Activated gamma-delta T cell (primary cell): ENCODE results near the gene ATXN7L1.

Experiments used
- DNase-seq: peaks from one replicate; lab custom pipeline; 2025; lab: John Stamatoyannopoulos, UW

Gene ATXN7L1

GRCh38 chr7:105778956-105779355, 97.4 kb downstream of the ATXN7L1 start:
- DNase-seq, result no peak

- no peak for DNase-seq
Observed at GRCh38 chr7:105776986-105777910, 99.2 kb downstream of the ATXN7L1 start.

GRCh38 chr7:105776068-105776790, 100.2 kb downstream of the ATXN7L1 start:
- no peak for DNase-seq

GRCh38 chr7:105775580-105775979, 100.8 kb downstream of the ATXN7L1 start:
- DNase-seq, result no peak

GRCh38 chr7:105773030-105773460, 103.4 kb downstream of the ATXN7L1 start:
- DNase-seq, result no peak

GRCh38 chr7:105769901-105770628, 106.3 kb downstream of the ATXN7L1 start:
- DNase-seq, result no peak

- DNase-seq, result no peak
Observed at GRCh38 chr7:105768898-105769507, 107.4 kb downstream of the ATXN7L1 start.

- DNase-seq, result no peak
Observed at GRCh38 chr7:105768117-105768516, 108.3 kb downstream of the ATXN7L1 start.

- no peak for DNase-seq
Observed at GRCh38 chr7:105766421-105767073, 109.9 kb downstream of the ATXN7L1 start.

GRCh38 chr7:105765846-105766245, 110.6 kb downstream of the ATXN7L1 start:
- no peak for DNase-seq

- DNase-seq, result no peak
Observed at GRCh38 chr7:105764506-105764905, 111.9 kb downstream of the ATXN7L1 start.

GRCh38 chr7:105760551-105761447, 115.6 kb downstream of the ATXN7L1 start:
- DNase-seq, result no peak

GRCh38 chr7:105759670-105760550, 116.5 kb downstream of the ATXN7L1 start:
- DNase-seq, result no peak

GRCh38 chr7:105756367-105756766, 120.0 kb downstream of the ATXN7L1 start:
- DNase-seq, result no peak

GRCh38 chr7:105752671-105753275, 123.6 kb downstream of the ATXN7L1 start:
- DNase-seq, result no peak

GRCh38 chr7:105751054-105751453, 125.3 kb downstream of the ATXN7L1 start:
- no peak for DNase-seq

- DNase-seq, result no peak
Observed at GRCh38 chr7:105748701-105749100, 127.7 kb downstream of the ATXN7L1 start.

GRCh38 chr7:105745681-105746330, 130.6 kb downstream of the ATXN7L1 start:
- no peak for DNase-seq
